Lower lobe of right lung (tissue), 2 donors: ENCODE data around the gene NTN3. TPM values are rescaled to one million over a fixed set of nuclear protein-coding genes. Genes with fewer than 3 reads are reported as not detected.
"Not testable (repeated sequence)": the region's sequence is repeated elsewhere in the genome, so short reads cannot be mapped to it uniquely, and the experiment has no call there.

Experiments
- ATAC-seq, 2 donors: fragments of 200-7000 bp; cut with Tn5 transposase; one replicate each; pipeline ENCODE4 v1.9.1; 2020 to 2022; ENCODE audit warnings: mild to moderate bottlenecking in 2 of 2, moderate library complexity in 2 of 2
- DNase-seq: peaks from one replicate; pipeline ENCODE4 v3.0.0-alpha.2; 2020
- H3K27ac ChIP-seq: fragments of 200-600 bp; one replicate; pipeline ENCODE4 v1.8.0; 2022
- H3K27me3 ChIP-seq: fragments of 200-600 bp; one replicate; pipeline ENCODE4 v1.8.0; 2022; ENCODE audit warnings: low read depth
- H3K36me3 ChIP-seq: fragments of 200-600 bp; one replicate; pipeline ENCODE4 v1.8.0; 2022; ENCODE audit warnings: mild to moderate bottlenecking
- H3K4me1 ChIP-seq: fragments of 200-600 bp; one replicate; pipeline ENCODE4 v1.8.0; 2022
- H3K4me3 ChIP-seq: fragments of 200-600 bp; one replicate; pipeline ENCODE4 v1.8.0; 2022; ENCODE audit warnings: mild to moderate bottlenecking
- H3K9me3 ChIP-seq: fragments of 200-600 bp; one replicate; pipeline ENCODE4 v1.8.0; 2022
- intact Hi-C: fragments of 100-400 bp; cut with DNase I; formaldehyde crosslinking; loops from one replicate; pipeline ENCODE4 v1.11.0; 2022
- total RNA-seq: library from RNA; stranded (reverse); fragmentation: NEBNext Ultra II Directional; extraction: Animal tissue kit (Norgen Biotek cat#: 25700); gene quantifications from one replicate; pipeline ENCODE4 v1.2.1, GENCODE V29; 2021
- TF ChIP-seq, protein P1 (sequence below): fragments of 200-600 bp; IDR thresholded peaks from one replicate; pipeline ENCODE4 v1.8.0; 2022; ENCODE audit warnings: antibody characterized with exemption, mild to moderate bottlenecking
- donor health status: DM: no; HTN: yes; CAD: no; lungs with severe emphysema.

The NTN3 gene
- total RNA-seq, 1 donor from 2014 or later, result 0.24 TPM

DNA sequence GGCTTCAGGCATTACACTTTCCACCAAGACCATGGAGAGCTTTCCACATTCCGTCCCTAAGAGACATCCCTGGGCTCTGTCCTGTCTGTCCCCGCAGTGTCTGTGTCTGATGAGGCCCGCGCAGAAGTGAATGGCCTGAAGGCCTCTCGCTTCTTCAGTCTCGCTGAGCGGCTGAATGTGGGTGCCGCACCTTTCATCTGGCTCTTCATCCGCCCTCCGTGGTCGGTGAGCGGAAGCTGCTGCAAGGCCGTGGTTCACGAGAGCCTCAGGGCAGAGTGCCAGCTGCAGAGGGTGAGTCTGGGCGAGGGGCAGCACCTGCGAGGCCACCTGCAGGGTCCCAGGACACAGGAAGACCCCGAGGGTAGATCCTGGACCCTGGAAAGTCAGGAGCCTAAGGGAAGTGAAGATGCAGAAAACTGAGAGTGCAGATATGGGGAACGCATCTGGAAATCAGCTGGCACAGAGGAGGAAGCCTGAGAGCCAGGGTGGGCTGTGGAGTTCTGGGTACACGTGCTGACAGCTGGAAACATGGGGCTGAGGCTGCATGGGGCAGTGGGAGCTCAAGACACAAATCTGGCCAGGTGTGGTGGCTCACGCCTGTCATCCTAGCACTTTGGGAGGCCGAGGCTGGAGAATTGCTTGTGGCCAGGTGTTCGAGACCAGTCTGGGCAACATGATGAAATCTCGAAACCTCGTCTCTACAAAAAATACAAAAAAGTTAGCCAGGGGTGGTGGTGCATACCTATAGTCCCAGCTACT, 33.9 kb upstream of the NTN3 start:
- Histone ChIP-seq H3K27me3 (no peaks in the 10 kb centered on the region), H3K9me3 (no peaks in the 10 kb centered on the region), H3K4me3 (no peak overlapping the region), H3K27ac (no peak overlapping the region), H3K4me1 (no peaks in the 10 kb centered on the region), H3K36me3 (peaks cover 18% of the 10 kb centered on the region)
- intact Hi-C loops, result no loop called here
- TF ChIP-seq, protein P1, sequence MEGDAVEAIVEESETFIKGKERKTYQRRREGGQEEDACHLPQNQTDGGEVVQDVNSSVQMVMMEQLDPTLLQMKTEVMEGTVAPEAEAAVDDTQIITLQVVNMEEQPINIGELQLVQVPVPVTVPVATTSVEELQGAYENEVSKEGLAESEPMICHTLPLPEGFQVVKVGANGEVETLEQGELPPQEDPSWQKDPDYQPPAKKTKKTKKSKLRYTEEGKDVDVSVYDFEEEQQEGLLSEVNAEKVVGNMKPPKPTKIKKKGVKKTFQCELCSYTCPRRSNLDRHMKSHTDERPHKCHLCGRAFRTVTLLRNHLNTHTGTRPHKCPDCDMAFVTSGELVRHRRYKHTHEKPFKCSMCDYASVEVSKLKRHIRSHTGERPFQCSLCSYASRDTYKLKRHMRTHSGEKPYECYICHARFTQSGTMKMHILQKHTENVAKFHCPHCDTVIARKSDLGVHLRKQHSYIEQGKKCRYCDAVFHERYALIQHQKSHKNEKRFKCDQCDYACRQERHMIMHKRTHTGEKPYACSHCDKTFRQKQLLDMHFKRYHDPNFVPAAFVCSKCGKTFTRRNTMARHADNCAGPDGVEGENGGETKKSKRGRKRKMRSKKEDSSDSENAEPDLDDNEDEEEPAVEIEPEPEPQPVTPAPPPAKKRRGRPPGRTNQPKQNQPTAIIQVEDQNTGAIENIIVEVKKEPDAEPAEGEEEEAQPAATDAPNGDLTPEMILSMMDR, result no peak
- ATAC-seq (no peak), DNase-seq (no peak)

DNA sequence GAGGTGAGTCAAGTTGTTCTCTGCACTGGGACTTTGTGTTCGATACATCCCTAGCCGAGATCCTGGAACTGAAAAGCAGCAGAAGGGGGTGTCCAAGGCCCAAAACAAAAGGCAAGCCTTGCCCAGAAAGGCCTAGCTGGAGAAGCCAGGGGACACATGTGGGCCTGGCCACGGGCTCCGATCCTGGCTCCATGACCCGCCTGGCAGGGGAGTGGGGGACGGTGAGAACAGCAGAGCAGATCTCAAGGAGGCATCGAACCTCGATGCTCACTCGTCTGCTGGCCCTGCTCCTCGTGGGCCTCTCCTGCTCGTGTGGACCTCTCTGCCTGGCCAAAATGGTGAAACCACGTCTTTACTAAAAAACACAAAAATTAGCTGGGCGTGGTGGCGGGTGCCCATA, 33.0 kb upstream of the NTN3 start:
- ATAC-seq (no peak), DNase-seq (no peak)
- intact Hi-C loops, result no loop called here
- H3K4me1 ChIP-seq, result no peaks in the 10 kb centered on the region
- no peaks in the 10 kb centered on the region for H3K27me3 ChIP-seq
- H3K27ac ChIP-seq, result no peak overlapping the region
- no peaks in the 10 kb centered on the region for H3K9me3 ChIP-seq
- TF ChIP-seq, protein P1, result no peak
- no peak overlapping the region for H3K4me3 ChIP-seq
- peaks cover 14% of the 10 kb centered on the region for H3K36me3 ChIP-seq

DNA sequence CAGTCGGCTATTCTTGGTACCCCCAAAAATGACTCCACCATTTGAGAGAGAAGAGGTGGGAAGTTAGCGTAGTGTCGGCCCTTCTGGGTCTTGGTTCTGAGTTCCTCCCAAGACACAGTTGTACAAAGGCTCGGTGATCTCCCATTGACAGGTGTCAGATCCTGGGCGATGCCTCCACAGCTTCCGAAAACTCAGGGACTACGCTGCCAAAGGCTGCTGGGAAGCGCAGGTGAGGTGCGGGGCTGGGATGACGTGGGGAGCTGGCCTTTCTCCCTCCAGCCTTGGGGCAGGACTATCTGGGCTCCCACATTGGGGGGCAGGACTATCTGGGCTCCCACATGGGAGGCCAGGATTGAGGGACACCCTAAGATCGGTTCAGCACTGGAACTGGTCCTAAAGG, 31.5 kb upstream of the NTN3 start:
- Histone ChIP-seq H3K27ac (no peak overlapping the region), H3K4me1 (no peaks in the 10 kb centered on the region), H3K36me3 (peaks cover 21% of the 10 kb centered on the region), H3K9me3 (no peaks in the 10 kb centered on the region), H3K27me3 (no peaks in the 10 kb centered on the region), H3K4me3 (no peak overlapping the region)
- ATAC-seq, result no peak
- TF ChIP-seq, protein P1, result no peak
- intact Hi-C loops, result no loop called here
- no peak for DNase-seq

DNA sequence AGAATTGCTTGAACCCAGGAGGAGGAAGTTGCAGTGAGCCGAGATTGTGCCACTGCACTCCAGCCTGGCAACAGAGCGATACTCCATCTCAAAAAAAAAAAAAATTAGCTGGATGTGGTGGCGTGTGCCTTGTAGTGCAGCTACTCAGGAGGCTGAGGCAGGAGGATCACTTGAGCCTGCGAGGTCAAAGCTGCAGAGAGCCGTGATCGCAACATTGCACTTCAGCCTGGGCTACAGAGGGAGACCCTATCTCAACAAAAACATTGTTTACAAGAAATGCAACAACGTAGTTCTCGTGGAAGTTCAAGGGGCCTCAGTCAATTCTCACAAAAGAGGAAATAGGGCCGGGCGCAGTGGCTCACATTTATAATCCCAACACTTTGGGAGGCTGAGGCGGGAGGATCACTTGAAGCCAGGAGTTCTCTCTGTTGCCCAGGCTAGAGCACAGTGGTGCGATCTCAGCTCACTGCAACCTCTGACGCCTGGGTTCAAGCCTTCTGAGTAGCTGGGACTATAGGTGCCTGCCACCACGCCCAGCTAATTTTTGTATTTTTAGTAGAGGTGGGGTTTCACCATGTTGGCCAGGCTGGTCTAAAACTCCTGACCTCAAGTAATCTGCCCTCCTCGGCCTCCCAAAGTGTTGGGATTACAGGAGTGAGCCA, 29.8 kb upstream of the NTN3 start:
- H3K27ac ChIP-seq, intact Hi-C loops, ATAC-seq, H3K4me3 ChIP-seq, H3K4me1 ChIP-seq, H3K9me3 ChIP-seq, H3K27me3 ChIP-seq: not testable (repeated sequence)
- H3K36me3 ChIP-seq, result peaks cover 36% of the 10 kb centered on the region
- peak; percentile 6 for DNase-seq

DNA sequence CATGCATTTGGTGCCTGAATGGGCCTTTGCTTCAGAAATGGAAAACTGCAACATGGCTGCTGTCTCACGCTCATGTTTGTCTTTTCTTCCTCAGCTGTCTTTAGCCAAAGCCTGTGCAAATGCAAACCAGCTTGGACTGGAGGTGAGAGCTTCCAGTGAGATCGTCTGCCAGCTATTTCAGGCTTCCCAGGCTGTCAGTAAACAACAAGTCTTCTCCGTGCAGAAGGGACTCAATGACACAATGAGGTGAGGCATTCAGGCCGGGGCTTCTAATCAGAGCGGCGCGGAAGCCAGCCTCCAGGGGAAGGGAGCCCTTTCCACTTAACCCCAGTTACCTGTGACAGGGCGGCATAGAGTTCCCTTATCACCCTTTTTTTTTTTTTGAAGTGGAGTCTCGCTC, 27.5 kb upstream of the NTN3 start:
- ATAC-seq, result no peak
- intact Hi-C loops, result no loop called here
- TF ChIP-seq, protein P1, result no peak
- DNase-seq, result no peak
- Histone ChIP-seq H3K4me3 (no peak overlapping the region), H3K9me3 (no peaks in the 10 kb centered on the region), H3K27ac (no peak overlapping the region), H3K4me1 (no peaks in the 10 kb centered on the region), H3K36me3 (peaks cover 30% of the 10 kb centered on the region), H3K27me3 (no peaks in the 10 kb centered on the region)

DNA sequence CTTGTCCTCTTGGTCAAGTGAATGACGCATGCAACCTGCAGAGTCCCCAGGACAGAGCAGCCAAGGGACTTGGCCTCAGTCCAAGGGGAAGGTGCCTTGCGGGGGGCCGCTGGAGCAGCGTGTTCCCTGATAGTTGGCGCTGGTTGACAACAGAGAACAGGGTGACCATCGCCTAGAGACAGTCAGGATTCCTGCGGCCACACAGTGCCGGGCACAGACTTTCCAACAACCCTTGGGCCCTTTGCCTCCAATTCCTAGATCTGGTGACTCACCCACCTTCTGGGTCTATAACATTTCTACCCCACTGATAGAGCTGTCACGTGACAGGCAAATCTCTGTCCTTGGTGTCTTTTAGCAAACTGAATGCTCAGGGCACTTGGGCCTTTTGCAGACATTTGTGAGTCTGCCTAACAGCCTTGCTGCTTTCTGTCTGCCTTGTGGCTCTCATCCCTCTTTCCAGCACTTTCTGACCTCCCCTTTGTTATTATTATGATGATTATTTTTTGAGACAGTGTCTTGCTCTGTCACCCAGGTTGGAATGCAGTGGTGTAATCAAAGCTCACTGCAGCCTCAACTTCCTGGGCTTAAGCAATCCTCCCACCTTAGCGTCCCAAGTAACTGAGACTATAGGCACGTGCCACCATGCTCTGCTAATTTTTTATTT, 23.0 kb upstream of the NTN3 start:
- Histone ChIP-seq H3K36me3 (peaks cover 39% of the 10 kb centered on the region), H3K27me3 (no peaks in the 10 kb centered on the region), H3K4me3 (no peak overlapping the region), H3K27ac (no peak overlapping the region), H3K4me1 (no peaks in the 10 kb centered on the region), H3K9me3 (no peaks in the 10 kb centered on the region)
- intact Hi-C loops, result no loop called here
- TF ChIP-seq, protein P1, result no peak
- DNase-seq (no peak), ATAC-seq (no peak)
